Small intestine (tissue), 7 donors: ENCODE data around the gene LBHD1. TPM values are rescaled to one million over a fixed set of nuclear protein-coding genes. Genes with fewer than 3 reads are reported as not detected.

Source experiments
- DNase-seq, 2 donors: peaks; one replicate each; pipeline versions ENCODE4 v3.0.0 to v3.0.0-alpha.2; 2013
- FAIRE-seq: peaks from 2 replicates; lab custom pipeline; 2012; peaks lifted over from hg19 to GRCh38; lab: Jason Lieb, UNC
- H3K27ac ChIP-seq, 3 donors: one replicate each; pipeline ENCODE4 v1.5.1; 2013; ENCODE audit warnings: low read length in 2 of 3, mild to moderate bottlenecking in 2 of 3, control low read depth in 1 of 3, inconsistent platforms in 1 of 3, low read depth in 1 of 3, moderate library complexity in 1 of 3
- H3K27me3 ChIP-seq, 3 donors: one replicate each; pipeline ENCODE4 v1.6.1; 2013; ENCODE audit warnings: low read length in 3 of 3, inconsistent platforms in 1 of 3; ENCODE audit not compliant: control insufficient read depth in 3 of 3, insufficient read depth in 3 of 3
- H3K36me3 ChIP-seq, 3 donors: one replicate each; pipeline ENCODE4 v1.6.1; 2013; ENCODE audit warnings: low read length in 3 of 3, inconsistent platforms in 1 of 3, low read depth in 1 of 3, mild to moderate bottlenecking in 1 of 3, moderate library complexity in 1 of 3; ENCODE audit not compliant: control insufficient read depth in 3 of 3, insufficient read depth in 2 of 3
- H3K4me1 ChIP-seq, 3 donors: one replicate each; pipeline ENCODE4 v1.6.1; 2013; ENCODE audit warnings: low read length in 2 of 3, inconsistent platforms in 1 of 3, low read depth in 1 of 3, mild to moderate bottlenecking in 1 of 3, moderate library complexity in 1 of 3; ENCODE audit not compliant: control insufficient read depth in 3 of 3, insufficient read depth in 2 of 3
- H3K4me3 ChIP-seq, 3 donors: one replicate each; pipeline ENCODE4 v1.5.1; 2013; ENCODE audit warnings: low read length in 3 of 3, control low read depth in 1 of 3, inconsistent platforms in 1 of 3, low read depth in 1 of 3, mild to moderate bottlenecking in 1 of 3, moderate library complexity in 1 of 3
- H3K9me3 ChIP-seq, 2 donors: one replicate each; pipeline ENCODE4 v1.6.1; 2013; ENCODE audit warnings: low read depth in 1 of 2, low read length in 1 of 2; ENCODE audit not compliant: control insufficient read depth in 2 of 2, insufficient read depth in 1 of 2
- WGBS, 3 donors: extraction: QIAGEN DNeasy Blood & Tissue Kit; methylation state at CpG; one replicate each; pipeline ENCODE4 v1.1.7; 2013; 5-methylcytosine and 5-hydroxymethylcytosine counted together
- polyA plus RNA-seq, 4 donors: library from polyadenylated mRNA; stranded (reverse) in 3 of 4; unstranded in 1 of 4; fragments of 200-250 nt in 3 of 4; fragments of 120-200 nt in 1 of 4; gene quantifications; one replicate each; pipeline versions ENCODE4 v1.2.1 to v1.2.3, GENCODE V29; 2013
- donor health status: healthy with polysubstance abuse.
- donor health status: control.
- donor health status: control.
- donor health status: Bipolar disorder and iron deficiency.
- donor health status: healthy.

Gene LBHD1
- polyA plus RNA-seq, 4 donors = 2.2 to 7.3 (median 6.3) TPM

DNA sequence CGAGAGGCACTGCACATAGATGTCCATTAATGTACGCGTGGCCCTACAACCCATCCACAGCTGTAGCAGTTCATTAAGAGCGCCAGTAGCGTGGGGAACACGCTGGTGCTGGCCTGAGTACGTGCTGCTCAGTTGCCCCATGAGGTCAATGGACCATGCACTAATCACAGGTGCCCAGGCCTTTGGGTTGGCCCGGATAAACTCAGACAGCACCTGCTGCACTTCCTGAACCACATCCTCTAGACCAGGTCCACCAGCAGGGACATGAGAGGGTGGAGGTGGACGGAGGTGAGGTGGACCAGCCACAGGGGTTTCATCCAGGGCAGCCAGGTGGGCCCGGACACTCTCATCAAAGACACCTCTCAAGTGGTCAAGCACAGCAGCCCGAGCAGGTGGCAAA lies 22.6 kb downstream of the LBHD1 start:
- Histone ChIP-seq H3K27me3 (no peaks in the 10 kb centered on the region), H3K9me3 (no peaks in the 10 kb centered on the region), H3K4me3 (no peak overlapping the region), H3K36me3 (peaks cover 0 to 35% (median 3%) of the 10 kb centered on the region in 3 donors), H3K4me1 (peaks cover 5 to 12% (median 6%) of the 10 kb centered on the region in 3 donors), H3K27ac (no peak overlapping the region)
- 90 to 91% (median 91%) methylated on average over 11 of the region's 11 CpGs for WGBS, 3 donors
- FAIRE-seq = no peak
- no peak for DNase-seq

- WGBS, 3 donors = 91 to 94% (median 94%) methylated on average over 11 of the region's 11 CpGs
- Histone ChIP-seq H3K4me3 (no peak overlapping the region), H3K9me3 (no peaks in the 10 kb centered on the region), H3K27me3 (no peaks in the 10 kb centered on the region), H3K4me1 (peaks cover 5 to 17% (median 6%) of the 10 kb centered on the region in 3 donors), H3K36me3 (peaks cover 0 to 39% (median 3%) of the 10 kb centered on the region in 3 donors), H3K27ac (no peak overlapping the region)
- FAIRE-seq (no peak), DNase-seq (no peak)
Measured at GRCh38 chr11:62648967-62649364, 23.1 kb downstream of the LBHD1 start.

DNA sequence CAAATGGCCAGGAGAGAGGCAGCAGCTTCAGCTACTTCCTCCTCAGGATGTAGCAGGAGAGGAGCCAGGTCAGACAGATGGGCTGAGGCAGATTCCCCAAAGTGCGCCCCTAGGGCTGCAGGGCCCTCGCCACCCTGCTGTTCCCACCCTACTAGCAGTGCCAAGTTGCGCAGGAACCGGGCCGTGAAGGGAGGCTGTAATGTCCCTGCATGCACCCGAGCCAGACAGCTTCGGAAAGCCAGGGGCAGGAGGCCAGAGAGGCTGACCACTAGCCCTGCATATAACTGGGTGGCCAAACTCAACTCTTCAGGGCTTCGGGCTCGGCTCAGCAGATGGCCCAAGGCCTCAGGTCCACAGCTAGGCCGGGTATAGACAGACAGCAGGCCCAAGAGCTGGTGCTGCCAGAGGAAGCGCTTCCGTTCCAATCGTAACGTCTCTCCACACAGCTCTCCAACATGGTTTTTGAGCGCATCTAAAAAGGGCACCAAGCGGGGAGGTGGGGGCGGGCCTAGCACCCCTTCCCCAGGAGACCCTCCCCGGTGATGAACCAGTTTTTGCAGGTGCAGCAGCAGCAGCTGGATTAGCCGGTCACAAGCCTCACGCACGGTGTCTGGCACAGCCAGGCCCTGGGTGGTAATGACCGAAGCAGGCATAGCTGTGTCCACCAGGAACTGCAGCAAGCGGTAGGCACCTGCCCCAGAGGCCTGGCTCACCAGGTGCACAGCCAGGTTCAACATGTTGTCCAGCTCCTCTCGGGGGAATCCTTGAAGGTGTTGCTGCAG lies 23.7 kb downstream of the LBHD1 start:
- H3K9me3 ChIP-seq = no peaks in the 10 kb centered on the region
- H3K4me1 ChIP-seq = peaks cover 5 to 17% (median 6%) of the 10 kb centered on the region in 3 donors
- 91 to 94% (median 94%) methylated on average over 24 of the region's 24 CpGs for WGBS, 3 donors
- DNase-seq (no peak), FAIRE-seq (no peak)
- H3K36me3 ChIP-seq = peaks cover 0 to 45% (median 3%) of the 10 kb centered on the region in 3 donors
- no peak overlapping the region for H3K4me3 ChIP-seq
- H3K27ac ChIP-seq = no peak overlapping the region
- H3K27me3 ChIP-seq = no peaks in the 10 kb centered on the region

DNA sequence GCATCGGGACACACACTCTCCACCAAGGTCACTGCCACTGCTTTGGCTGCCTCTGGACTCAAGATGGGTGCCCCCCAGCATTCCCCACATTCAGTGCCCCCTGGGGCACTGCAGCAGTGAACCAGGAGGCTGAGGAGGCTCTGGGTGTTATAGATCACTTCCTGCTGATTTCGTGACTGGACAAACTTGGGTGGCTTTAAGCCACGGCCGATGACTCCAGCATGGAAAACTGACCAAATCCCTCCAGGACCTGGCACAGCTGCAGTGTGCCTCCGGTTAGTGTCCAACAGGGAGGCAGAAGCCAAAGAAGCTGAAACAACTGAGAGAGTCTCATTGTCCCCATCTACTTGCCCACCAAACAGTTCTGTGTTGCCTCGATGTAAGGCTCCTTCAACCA lies 24.5 kb downstream of the LBHD1 start:
- Histone ChIP-seq H3K27ac (no peak overlapping the region), H3K36me3 (peaks cover 0 to 49% (median 3%) of the 10 kb centered on the region in 3 donors), H3K4me3 (no peak overlapping the region), H3K9me3 (no peaks in the 10 kb centered on the region), H3K27me3 (no peaks in the 10 kb centered on the region), H3K4me1 (peaks cover 5 to 17% (median 6%) of the 10 kb centered on the region in 3 donors)
- DNase-seq = no peak
- FAIRE-seq = no peak
- 85 to 88% (median 88%) methylated on average over 6 of the region's 6 CpGs for WGBS, 3 donors

GRCh38 chr11:62646825-62647608 lies 25.1 kb downstream of the LBHD1 start:
- peak overlapping the region in 2 of 3 donors; percentile 63 to 73 for H3K27ac ChIP-seq

DNA sequence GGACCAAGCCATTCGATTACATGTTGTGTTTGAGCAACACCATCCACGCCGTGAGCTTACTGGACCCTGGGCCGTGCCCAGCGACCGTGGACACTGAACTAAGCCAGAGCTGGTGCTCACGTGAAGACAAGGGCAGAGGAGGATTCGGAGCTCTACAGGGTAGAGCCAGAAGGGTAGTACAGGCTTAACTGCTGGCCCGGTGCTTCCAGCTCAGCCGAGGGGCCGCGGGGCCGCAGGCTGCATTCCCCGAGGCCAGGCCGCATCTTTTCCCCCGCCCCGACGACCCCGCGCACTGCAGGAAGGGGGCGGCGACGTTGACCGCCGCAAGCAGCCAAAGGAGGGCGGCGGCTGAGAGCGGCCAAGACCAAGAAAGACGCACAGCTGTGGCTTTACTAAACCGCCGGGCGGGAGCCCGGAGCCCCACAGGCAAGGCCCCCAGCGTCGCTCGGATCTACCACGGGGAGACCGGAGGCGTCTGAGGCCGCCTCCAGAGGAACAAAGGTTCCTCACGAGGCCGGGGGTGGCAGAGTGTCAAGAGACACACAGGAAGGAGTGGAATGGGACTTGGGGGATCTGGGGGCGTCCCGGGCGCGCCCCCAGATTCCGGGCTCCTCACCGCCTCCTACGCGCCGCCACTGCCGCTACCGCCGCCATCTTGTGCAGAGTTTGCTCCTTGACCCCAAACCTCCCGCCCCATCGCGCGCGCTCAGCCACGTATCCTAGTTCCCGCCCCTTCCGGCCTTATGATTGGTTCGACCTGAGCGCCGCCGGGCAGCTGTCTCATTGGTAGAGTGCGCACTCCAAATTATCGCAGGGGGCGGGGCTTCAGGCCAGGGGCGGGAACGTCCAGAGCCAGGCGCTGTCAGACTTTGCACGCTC lies 25.9 kb downstream of the LBHD1 start, which contains the start of gene GANAB:
Gene GANAB, minus strand, starts transcription at position 668 of the 879 bp plus-strand sequence. Its CDS starts 14 bp downstream, at position 654.
- Histone ChIP-seq H3K4me1 (peaks cover 5 to 17% (median 6%) of the 10 kb centered on the region in 3 donors), H3K4me3 (peak within 1 kb of the TSS; percentile 65 to 99 (median 97)), H3K27me3 (no peaks in the 10 kb centered on the region), H3K9me3 (no peaks in the 10 kb centered on the region), H3K36me3 (peaks cover 0 to 54% (median 3%) of the 10 kb centered on the region in 3 donors), H3K27ac (peak within 1 kb of the TSS; percentile 66 to 97 (median 88))
- FAIRE-seq = no peak
- DNase-seq = peak; percentile 99
- 0 to 1% (median 0%) methylated on average over 68 to 73 of the region's 73 CpGs for WGBS, 3 donors

More at GRCh38 chr11:62646825-62647608, 25.1 kb downstream of the LBHD1 start:
- peak overlapping the region in 1 of 3 donors; percentile 13 for H3K4me3 ChIP-seq
- H3K27me3 ChIP-seq = no peaks in the 10 kb centered on the region
- no peak for DNase-seq
- WGBS, 3 donors = 63 to 69% (median 65%) methylated on average over 32 of the region's 32 CpGs
- H3K9me3 ChIP-seq = no peaks in the 10 kb centered on the region
- no peak for FAIRE-seq
- H3K4me1 ChIP-seq = peaks cover 5 to 17% (median 6%) of the 10 kb centered on the region in 3 donors
- peaks cover 0 to 52% (median 3%) of the 10 kb centered on the region in 3 donors for H3K36me3 ChIP-seq

GRCh38 chr11:62645671-62645945 lies 26.5 kb downstream of the LBHD1 start:
- DNase-seq = peak in 1 of 2 donors; percentile 17
- peaks cover 5 to 17% (median 6%) of the 10 kb centered on the region in 3 donors for H3K4me1 ChIP-seq
- H3K4me3 ChIP-seq = peak overlapping the region; percentile 65 to 99 (median 97)
- WGBS, 3 donors = 5 to 11% (median 8%) methylated on average over 11 of the region's 11 CpGs
- peak overlapping the region; percentile 66 to 97 (median 88) for H3K27ac ChIP-seq
- FAIRE-seq = no peak
- no peaks in the 10 kb centered on the region for H3K9me3 ChIP-seq
- peaks cover 0 to 54% (median 3%) of the 10 kb centered on the region in 3 donors for H3K36me3 ChIP-seq
- no peaks in the 10 kb centered on the region for H3K27me3 ChIP-seq
